A549 (cell line): Measurements from ENCODE around the gene KRTAP19-7.

ENCODE experiments used
- CEBPB ChIP-seq, 2 experiments: fragments of >200 bp in 1 of 2; sonication (Bioruptor Twin) in 1 of 2; formaldehyde crosslinking in 1 of 2; IDR thresholded peaks; 2 replicates each; pipeline ENCODE4 v1.6.1; 2012 to 2016
- CTCF ChIP-seq: fragments of >200 bp; sonication (Bioruptor Twin); formaldehyde crosslinking; IDR thresholded peaks from 3 replicates; pipeline ENCODE4 v1.5.1; 2016
- KDM5A ChIP-seq: fragments of 200-600 bp; sonication (generic); IDR thresholded peaks from 2 replicates; pipeline ENCODE4 v1.6.1; 2016; ENCODE audit warnings: antibody characterized with exemption, mild to moderate bottlenecking
- NFE2L2 ChIP-seq: fragments of 150-350 bp; conservative IDR thresholded peaks from 2 replicates; pipeline ENCODE4 v1.6.1; 2014; ENCODE audit warnings: low read length

GRCh38 chr21:30580132-30580531 lies 19.0 kb upstream of the KRTAP19-7 start:
- TF ChIP-seq NFE2L2: no peak
- TF ChIP-seq CTCF: no peak
- no peak for TF ChIP-seq CEBPB (IDR thresholded peaks at IDR 0.05)
- no peak for TF ChIP-seq KDM5A
